ENCODE data around the gene USP11.

The USP11 gene

DNA sequence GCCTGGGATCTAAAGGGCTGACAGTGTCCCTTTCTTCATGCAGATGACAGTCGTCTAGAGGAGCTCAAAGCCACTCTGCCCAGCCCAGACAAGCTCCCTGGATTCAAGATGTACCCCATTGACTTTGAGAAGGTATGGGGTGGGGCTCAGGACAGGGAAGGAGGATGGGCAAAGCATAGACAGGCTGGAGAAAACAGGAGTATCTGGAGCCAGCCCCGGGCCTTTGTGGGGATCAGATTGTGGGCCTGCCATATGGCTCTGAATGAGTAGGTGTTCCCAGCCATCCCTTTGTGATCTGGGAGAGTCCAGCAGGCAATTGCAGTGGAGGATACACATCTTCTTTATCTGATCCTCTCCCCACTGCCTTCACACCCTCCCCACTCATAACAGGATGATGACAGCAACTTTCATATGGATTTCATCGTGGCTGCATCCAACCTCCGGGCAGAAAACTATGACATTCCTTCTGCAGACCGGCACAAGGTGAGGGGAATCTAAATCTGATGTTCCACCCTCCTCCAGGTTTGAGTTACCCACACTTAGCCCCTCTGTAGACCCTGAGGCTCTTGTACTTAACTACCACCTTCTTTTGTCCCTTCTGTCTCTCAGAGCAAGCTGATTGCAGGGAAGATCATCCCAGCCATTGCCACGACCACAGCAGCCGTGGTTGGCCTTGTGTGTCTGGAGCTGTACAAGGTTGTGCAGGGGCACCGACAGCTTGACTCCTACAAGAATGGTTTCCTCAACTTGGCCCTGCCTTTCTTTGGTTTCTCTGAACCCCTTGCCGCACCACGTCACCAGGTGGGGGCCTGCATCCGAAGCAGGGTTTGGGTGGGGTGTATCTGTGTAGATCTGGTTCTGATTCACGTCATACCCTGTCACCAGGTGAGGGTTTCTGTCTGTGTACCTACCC lies 20.2 kb upstream of the USP11 start:
- TF ChIP-seq CTCF (IDR thresholded peaks at IDR 0.05; ENCODE audit: borderline replicate concordance, insufficient read depth, low read depth, low read length) = no peak
- no peak overlapping the region for H3K4me3 ChIP-seq (ENCODE audit: low read depth, low read length)

- no peak for TF ChIP-seq CTCF (IDR thresholded peaks at IDR 0.05; ENCODE audit: borderline replicate concordance, insufficient read depth, low read depth, low read length)
- no peak overlapping the region for H3K4me3 ChIP-seq (ENCODE audit: low read depth, low read length)
Measured at GRCh38 chrX:47214435-47215077, 18.3 kb upstream of the USP11 start.

GRCh38 chrX:47215291-47215900 lies 17.4 kb upstream of the USP11 start:
- TF ChIP-seq CTCF (IDR thresholded peaks at IDR 0.05; ENCODE audit: borderline replicate concordance, insufficient read depth, low read depth, low read length) = no peak
- H3K4me3 ChIP-seq (ENCODE audit: low read depth, low read length) = no peak overlapping the region

- H3K4me3 ChIP-seq (ENCODE audit: low read depth, low read length) = no peak overlapping the region
Measured at GRCh38 chrX:47216393-47216925, 16.4 kb upstream of the USP11 start.

DNA sequence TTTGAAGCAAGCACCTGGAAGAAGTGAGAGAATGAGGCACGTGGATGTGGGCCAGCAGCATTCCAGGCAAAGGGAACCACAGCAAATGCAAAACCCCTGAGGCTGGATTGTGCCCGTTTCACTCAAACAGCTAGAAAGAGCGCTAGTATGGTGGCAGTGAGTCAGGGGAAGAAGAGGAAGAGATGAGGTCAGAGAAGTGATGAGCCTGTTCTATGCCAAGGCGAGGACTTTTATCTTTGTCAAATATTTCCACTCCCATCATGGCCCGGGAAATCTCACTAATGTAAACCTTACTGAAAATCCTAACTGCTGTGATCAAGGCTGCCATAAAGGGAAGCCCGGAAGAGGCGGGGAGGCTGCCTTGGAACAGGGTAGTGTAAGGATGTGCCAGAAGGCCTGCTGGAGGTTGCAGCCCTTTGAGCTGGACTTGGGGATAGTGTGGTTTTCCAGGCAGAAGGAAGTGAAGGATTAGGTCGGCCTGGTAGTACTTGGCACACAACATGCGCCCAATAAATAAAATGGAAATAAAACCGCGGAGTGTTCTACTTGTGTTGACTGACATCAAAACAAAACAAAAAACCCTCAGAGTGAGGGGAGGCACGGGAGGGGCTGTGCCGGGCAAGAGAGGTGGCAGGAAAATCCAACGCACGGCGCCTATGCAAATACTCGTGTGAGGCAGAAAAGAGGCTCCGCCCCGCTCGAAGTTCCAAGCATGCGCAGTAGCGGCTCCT lies 15.5 kb upstream of the USP11 start:
- peak overlapping the region; percentile 34 for H3K4me3 ChIP-seq (ENCODE audit: low read depth, low read length)
- no peak for TF ChIP-seq CTCF (IDR thresholded peaks at IDR 0.05; ENCODE audit: borderline replicate concordance, insufficient read depth, low read depth, low read length)

More at GRCh38 chrX:47216393-47216925, 16.4 kb upstream of the USP11 start:
- no peak for TF ChIP-seq CTCF (IDR thresholded peaks at IDR 0.05; ENCODE audit: borderline replicate concordance, insufficient read depth, low read depth, low read length)

DNA sequence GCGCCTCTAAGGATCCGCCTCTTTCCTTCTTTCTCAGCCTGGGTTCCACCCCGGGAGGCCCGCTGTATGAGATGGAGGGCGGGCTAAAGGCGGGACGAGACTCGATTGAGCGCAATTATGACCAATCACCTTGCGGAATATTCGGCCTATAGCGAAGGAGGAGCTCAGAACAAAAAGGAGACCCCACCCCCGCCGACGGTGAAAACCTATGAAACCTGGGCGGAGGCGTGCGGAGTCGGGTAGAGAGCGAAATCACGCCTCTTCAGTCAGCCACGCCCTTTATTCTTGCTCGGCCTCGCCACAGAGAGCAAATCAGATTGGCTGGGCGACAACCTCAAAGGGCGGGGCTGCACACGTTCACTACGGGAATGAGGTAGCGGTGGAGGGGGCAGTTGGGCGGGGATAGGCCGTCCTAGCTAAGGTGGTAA lies 14.9 kb upstream of the USP11 start:
- H3K4me3 ChIP-seq (ENCODE audit: low read depth, low read length) = peak overlapping the region; percentile 89
- no peak for TF ChIP-seq CTCF (IDR thresholded peaks at IDR 0.05; ENCODE audit: borderline replicate concordance, insufficient read depth, low read depth, low read length)
